K562 (cell line): Measurements from ENCODE around the gene ROBO2. TPM values are rescaled to one million over a fixed set of nuclear protein-coding genes. Genes with fewer than 3 reads are reported as not detected.

Source experiments
- ATAC-seq: fragments of 200-7000 bp; cut with Tn5 transposase; 3 replicates; pipeline ENCODE4 v1.9.1; 2020; ENCODE audit warnings: moderate library complexity
- BruUV-seq: library from RNA; stranded (reverse); fragments of 400-500 nt; replicated peaks from 2 replicates; lab custom pipeline; 2021; lab: Mats Ljungman, UMichigan
- CTCF ChIA-PET: fragments of 300-600 bp; formaldehyde crosslinking; extraction: SDS; loops from one replicate; lab custom pipeline; 2021; ENCODE audit warnings: low intra/inter-chr PET ratio; lab: Yijun Ruan, JAX
- POLR2A ChIA-PET: fragments of 300-600, 350-650 bp; sonication (Branson Sonifier 250); formaldehyde crosslinking; extraction: SDS; loops from one replicate; lab custom pipeline; 2021; ENCODE audit warnings: antibody characterized with exemption, inconsistent platforms; lab: Yijun Ruan, JAX
- DNase-seq, 4 experiments: peaks; one replicate each; pipeline versions ENCODE4 v3.0.0 to v3.0.0-alpha.2; 2011 to 2018; ENCODE audit warnings: low spot score in 3 of 4, mixed read lengths in 3 of 4; ENCODE audit errors: extremely low read depth in 1 of 4
- FAIRE-seq: peaks from 2 replicates; lab custom pipeline; 2011; peaks lifted over from hg19 to GRCh38; lab: Jason Lieb, UNC
- H2AFZ ChIP-seq: 2 replicates; pipeline ENCODE4 v1.6.0; 2011; ENCODE audit warnings: low read depth, low read length, control low read depth, inconsistent platforms
- H3K27ac ChIP-seq: fragments of 200-600 bp; 3 replicates; pipeline ENCODE4 v1.8.0; 2011; ENCODE audit warnings: low read depth, mild to moderate bottlenecking, control low read depth, inconsistent platforms, low read length, moderate library complexity, mixed read lengths; ENCODE audit errors: extremely low read depth
- H3K27me3 ChIP-seq, 2 experiments: fragments of 300-600 bp in 1 of 2; 2 replicates in 1 of 2; 3 replicates in 1 of 2; pipeline versions ENCODE4 v1.6.0 to v1.8.0; 2011; ENCODE audit warnings: inconsistent platforms in 2 of 2, low read length in 2 of 2, mild to moderate bottlenecking in 1 of 2, mixed read lengths in 1 of 2, moderate library complexity in 1 of 2; ENCODE audit not compliant: control insufficient read depth in 2 of 2, insufficient read depth in 2 of 2
- H3K36me3 ChIP-seq: fragments of 300-600 bp; 3 replicates; pipeline ENCODE4 v1.8.0; 2011; ENCODE audit warnings: mild to moderate bottlenecking, low read length, inconsistent platforms; ENCODE audit not compliant: control insufficient read depth, insufficient read depth
- H3K4me1 ChIP-seq, 2 experiments: fragments of 200-600 bp in 1 of 2; replicated peaks in 1 of 2; 2 replicates in 1 of 2; 3 replicates in 1 of 2; pipeline versions ENCODE4 v1.5.1 to v1.8.0; 2011; ENCODE audit warnings: inconsistent platforms in 2 of 2, low read length in 2 of 2, mild to moderate bottlenecking in 1 of 2, mixed read lengths in 1 of 2, moderate library complexity in 1 of 2; ENCODE audit not compliant: control insufficient read depth in 2 of 2, insufficient read depth in 2 of 2
- H3K4me2 ChIP-seq: 2 replicates; pipeline ENCODE4 v1.6.1; 2011; ENCODE audit warnings: low read length, control low read depth, inconsistent platforms, mixed read lengths; ENCODE audit not compliant: insufficient read depth
- H3K4me3 ChIP-seq: fragments of 200-600 bp; sonication (generic), shearing (Covaris generic); 2 replicates; pipeline ENCODE4 v1.5.1; 2016; ENCODE audit warnings: control low read depth, inconsistent platforms
- H3K79me2 ChIP-seq: fragments of 200-600 bp; 3 replicates; pipeline ENCODE4 v1.8.0; 2011; ENCODE audit warnings: low read length, inconsistent platforms; ENCODE audit not compliant: control insufficient read depth, insufficient read depth
- H3K9ac ChIP-seq, 2 experiments: 2 replicates each; pipeline versions ENCODE4 v1.6.0 to v1.6.1; 2011; ENCODE audit warnings: low read depth in 2 of 2, low read length in 2 of 2, control low read depth in 1 of 2, inconsistent platforms in 1 of 2, mild to moderate bottlenecking in 1 of 2, mixed read lengths in 1 of 2; ENCODE audit not compliant: insufficient read depth in 1 of 2
- H3K9me1 ChIP-seq: one replicate; pipeline ENCODE4 v1.6.0; 2011; ENCODE audit warnings: inconsistent platforms, mild to moderate bottlenecking, low read length, moderate library complexity; ENCODE audit not compliant: control insufficient read depth, insufficient read depth
- H3K9me3 ChIP-seq: replicated peaks from 2 replicates; pipeline ENCODE4 v1.5.1; 2011; ENCODE audit warnings: low read depth, low read length, inconsistent platforms; ENCODE audit not compliant: control insufficient read depth, insufficient read depth
- H4K20me1 ChIP-seq: replicated peaks from 2 replicates; pipeline ENCODE4 v1.6.1; 2011; ENCODE audit warnings: low read length, inconsistent platforms, mixed read lengths; ENCODE audit not compliant: control insufficient read depth, insufficient read depth
- CBFB ChIP-seq: sonication (generic); formaldehyde crosslinking; IDR thresholded peaks from 2 replicates; pipeline ENCODE4 v1.4.0; 2020; ENCODE audit warnings: mild to moderate bottlenecking, missing genetic modification reagents
- CTCF ChIP-seq, 3 experiments: IDR thresholded peaks in 2 of 3; conservative IDR thresholded peaks in 1 of 3; 2 replicates each; pipeline ENCODE4 v1.5.1; 2011 to 2012; ENCODE audit warnings: low read length in 3 of 3, mild to moderate bottlenecking in 3 of 3, control low read depth in 2 of 3, improper control_type of control experiment in 1 of 3, inconsistent platforms in 1 of 3, low read depth in 1 of 3, mixed read lengths in 1 of 3, moderate library complexity in 1 of 3; ENCODE audit not compliant: insufficient read depth in 2 of 3
- DPF2 ChIP-seq: fragments of 450-650 bp; IDR thresholded peaks from 2 replicates; pipeline ENCODE4 v1.6.1; 2016
- MBD1 ChIP-seq: fragments of 250-450 bp; sonication (Bioruptor Pico); IDR thresholded peaks from 2 replicates; pipeline ENCODE4 v1.8.0; 2022; ENCODE audit warnings: inconsistent platforms
- MCM7 ChIP-seq, 2 experiments: fragments of 450-650 bp; IDR thresholded peaks; 2 replicates each; pipeline ENCODE4 v1.6.1; 2016 to 2018
- PHB ChIP-seq: fragments of 250-450 bp; sonication (Bioruptor Pico); IDR thresholded peaks from 2 replicates; pipeline ENCODE4 v1.5.0; 2021
- ZHX1 ChIP-seq: fragments of 150-350 bp; conservative IDR thresholded peaks from 2 replicates; pipeline ENCODE4 v1.6.1; 2014; ENCODE audit warnings: low read length
- ZNF174 ChIP-seq: fragments of 250-450 bp; sonication (Bioruptor Pico); IDR thresholded peaks from 2 replicates; pipeline ENCODE4 v1.4.0; 2020; ENCODE audit warnings: mild to moderate bottlenecking
- ZNF384 ChIP-seq: IDR thresholded peaks from 2 replicates; pipeline ENCODE4 v1.6.1; 2012; ENCODE audit warnings: low read depth, low read length, improper control_type of control experiment
- ZNF699 ChIP-seq: fragments of 250-450 bp; sonication (Bioruptor Pico); IDR thresholded peaks from 2 replicates; pipeline ENCODE4 v1.8.0; 2021; ENCODE audit warnings: mild to moderate bottlenecking, moderate library complexity; ENCODE audit not compliant: insufficient replicate concordance
- ZSCAN32 ChIP-seq: fragments of 450-650 bp; formaldehyde crosslinking; IDR thresholded peaks from 2 replicates; pipeline ENCODE4 v1.4.0; 2020; ENCODE audit warnings: mild to moderate bottlenecking, moderate library complexity
- WGBS: fragments of 100-300 bp; shearing (Covaris generic); methylation state at CpG from one replicate; pipeline ENCODE4 v1.1.6; 2016; ENCODE audit warnings: low coverage, mixed read lengths; ENCODE audit not compliant: insufficient coverage; ENCODE audit errors: missing lambda C conversion rate; 5-methylcytosine and 5-hydroxymethylcytosine counted together
- in situ Hi-C: fragments of 300-500 bp; cut with MboI; formaldehyde crosslinking; loops from 4 replicates; pipeline ENCODE4 v1.15.0; 2018; ENCODE audit warnings: inconsistent platforms, mixed read lengths
- intact Hi-C: fragments of 100-400 bp; cut with micrococcal nuclease; formaldehyde crosslinking; loops from 2 replicates; pipeline ENCODE4 v1.14.2; 2022
- polyA plus RNA-seq, 8 experiments: library from polyadenylated mRNA; depleted of rRNA in 4 of 8; stranded (reverse) in 5 of 8; unstranded in 3 of 8; fragments of >200 nt; fragmentation: Nextera tagmentation in 2 of 8; fragmentation: Illumina TruSeq in 1 of 8; extraction: Ambion mirVana in 2 of 8; extraction: Trizol in 1 of 8; gene quantifications; 2 replicates each; pipeline versions ENCODE4 v1.2.1 to v1.2.3, GENCODE V29; 2011 to 2014; ENCODE audit warnings: inconsistent platforms in 1 of 8, missing spikeins in 1 of 8
- total RNA-seq, 7 experiments: library from RNA; depleted of rRNA in 6 of 7; stranded (reverse); fragments of >200 nt in 6 of 7; fragmentation: Illumina TruSeq in 2 of 7; extraction: Trizol in 2 of 7; gene quantifications; 2 replicates each; pipeline versions ENCODE4 v1.2.1 to v1.2.3, GENCODE V29; 2011 to 2021; ENCODE audit warnings: low replicate concordance in 1 of 7

ROBO2 gene
- total and polyA plus RNA-seq, 9 of the 15 experiments (the other 6 are each of a cell fraction or from before 2014, with no cell fraction given) = 0.84 to 3.0 (median 1.7) TPM

- H3K27ac ChIP-seq = no peak overlapping the region
- H3K36me3 ChIP-seq = no peaks in the 10 kb centered on the region
- BruUV-seq = no TSS peak
- in situ Hi-C loops = no loop called here
- H3K9me3 ChIP-seq = no peaks in the 10 kb centered on the region
- intact Hi-C loops = loop anchor here (1.0 kb wide), 1 partner anchor 282 kb away; no protein-coding TSS in a partner anchor
- H3K4me1 ChIP-seq = no peaks in the 10 kb centered on the region
- H3K27me3 ChIP-seq = no peaks in the 10 kb centered on the region
- ATAC-seq (no peak), DNase-seq (peak; percentile 2 to 43 (median 6)), FAIRE-seq (no peak)
- no peak overlapping the region for H3K9ac ChIP-seq
- CTCF ChIA-PET = no interaction called here
- H3K9me1 ChIP-seq = no peaks in the 10 kb centered on the region
- TF ChIP-seq ZNF384 = peak; percentile 57; the same call in 1 of the 2 replicates
- peak; percentile 8 to 46 (median 29); a peak in 3 of 6 replicates for TF ChIP-seq CTCF (IDR thresholded peaks at IDR 0.05 in 2 of 3, conservative IDR thresholded peaks at IDR 0.05 in 1 of 3; ENCODE audit: insufficient read depth in 2 of 3, low read depth in 1 of 3, low read length in 3 of 3)
- TF ChIP-seq MCM7 (IDR thresholded peaks at IDR 0.05) = no peak
- no peak for TF ChIP-seq PHB (CRISPR knock-in tag)
- no peaks in the 10 kb centered on the region for H3K79me2 ChIP-seq
- H3K4me2 ChIP-seq = no peak overlapping the region
- no peak overlapping the region for H2AFZ ChIP-seq
- no peak overlapping the region for H3K4me3 ChIP-seq
- no peaks in the 10 kb centered on the region for H4K20me1 ChIP-seq
- 0% methylated on average over 3 of the region's 3 CpGs for WGBS
- POLR2A ChIA-PET = interaction anchor here (0.7 kb wide), 1 partner anchor 11 kb away, joined by 3 read pairs; no protein-coding TSS in a partner anchor
These were observed 280.6 kb downstream of the ROBO2 start for GRCh38 chr3:77320514-77320913.

- DNase-seq (no peak), FAIRE-seq (no peak), ATAC-seq (no peak)
- H4K20me1 ChIP-seq = no peaks in the 10 kb centered on the region
- ChIA-PET POLR2A (no interaction called here), CTCF (no interaction called here)
- H3K9ac ChIP-seq = no peak overlapping the region
- in situ Hi-C loops (no loop called here), intact Hi-C loops (no loop called here)
- H3K27me3 ChIP-seq = no peaks in the 10 kb centered on the region
- H3K79me2 ChIP-seq = no peaks in the 10 kb centered on the region
- no TSS peak for BruUV-seq
- 18% methylated on average over 4 of the region's 6 CpGs for WGBS
- no peaks in the 10 kb centered on the region for H3K36me3 ChIP-seq
- H3K4me1 ChIP-seq = no peaks in the 10 kb centered on the region
- H2AFZ ChIP-seq = peak overlapping the region; percentile 63; the same call in 1 of the 2 replicates
- no peaks in the 10 kb centered on the region for H3K9me3 ChIP-seq
- no peak overlapping the region for H3K27ac ChIP-seq
- H3K4me2 ChIP-seq = no peak overlapping the region
- no peaks in the 10 kb centered on the region for H3K9me1 ChIP-seq
- no peak overlapping the region for H3K4me3 ChIP-seq
- TF ChIP-seq ZNF699 (CRISPR knock-in tag) (no peak), DPF2 (no peak), MBD1 (CRISPR knock-in tag) (no peak), CBFB (CRISPR knock-in tag) (no peak), ZHX1 (no peak), ZSCAN32 (CRISPR knock-in tag) (no peak), ZNF174 (CRISPR knock-in tag) (no peak)
These were observed 281.7 kb downstream of the ROBO2 start for GRCh38 chr3:77321646-77322045.
